HEK293 (cell line): Measurements from ENCODE around the gene CLEC16A.
"Not testable (repeated sequence)": the region's sequence is repeated elsewhere in the genome, so short reads cannot be mapped to it uniquely, and the experiment has no call there.

Experiments used
- CTCF ChIP-seq: fragments of 450-650 bp; formaldehyde crosslinking; IDR thresholded peaks from 2 replicates; pipeline ENCODE4 v1.5.1; 2016; ENCODE audit warnings: missing biosample characterization, missing genetic modification characterization
- KLF1 ChIP-seq: fragments of 450-650 bp; formaldehyde crosslinking; IDR thresholded peaks from 2 replicates; pipeline ENCODE4 v1.5.1; 2016; ENCODE audit warnings: missing biosample characterization, missing genetic modification characterization
- SP3 ChIP-seq: fragments of 450-650 bp; formaldehyde crosslinking; IDR thresholded peaks from 2 replicates; pipeline ENCODE4 v1.5.1; 2016; ENCODE audit warnings: missing biosample characterization, missing genetic modification characterization
- YY1 ChIP-seq: fragments of 450-650 bp; formaldehyde crosslinking; IDR thresholded peaks from 2 replicates; pipeline ENCODE4 v1.5.1; 2018; ENCODE audit warnings: missing biosample characterization, missing genetic modification characterization
- ZNF19 ChIP-seq: fragments of 450-650 bp; formaldehyde crosslinking; IDR thresholded peaks from 2 replicates; pipeline ENCODE4; 2016; ENCODE audit warnings: missing biosample characterization, missing genetic modification characterization, low read depth
- ZNF354C ChIP-seq: fragments of 450-650 bp; formaldehyde crosslinking; IDR thresholded peaks from 2 replicates; pipeline ENCODE4 v1.5.1; 2016; ENCODE audit warnings: missing biosample characterization, missing genetic modification characterization, low read depth, borderline replicate concordance
- ZNF768 ChIP-seq: fragments of 450-650 bp; formaldehyde crosslinking; IDR thresholded peaks from 2 replicates; pipeline ENCODE4 v1.5.1; 2018; ENCODE audit warnings: missing biosample characterization, mild to moderate bottlenecking, missing genetic modification characterization
- TF ChIP-seq, protein P1 (sequence below): fragments of 450-650 bp; formaldehyde crosslinking; IDR thresholded peaks from 2 replicates; pipeline ENCODE4 v1.5.1; 2016; ENCODE audit warnings: missing biosample characterization, missing genetic modification characterization
- TF ChIP-seq, protein P2 (sequence below): fragments of 450-650 bp; formaldehyde crosslinking; optimal IDR thresholded peaks from 2 replicates; pipeline ENCODE3; 2016; ENCODE audit warnings: missing biosample characterization, mild to moderate bottlenecking, missing genetic modification characterization
- TF ChIP-seq, protein P3 (sequence below): fragments of 450-650 bp; formaldehyde crosslinking; IDR thresholded peaks from 2 replicates; pipeline ENCODE4 v1.5.1; 2016; ENCODE audit warnings: missing biosample characterization, missing genetic modification characterization, borderline replicate concordance

DNA sequence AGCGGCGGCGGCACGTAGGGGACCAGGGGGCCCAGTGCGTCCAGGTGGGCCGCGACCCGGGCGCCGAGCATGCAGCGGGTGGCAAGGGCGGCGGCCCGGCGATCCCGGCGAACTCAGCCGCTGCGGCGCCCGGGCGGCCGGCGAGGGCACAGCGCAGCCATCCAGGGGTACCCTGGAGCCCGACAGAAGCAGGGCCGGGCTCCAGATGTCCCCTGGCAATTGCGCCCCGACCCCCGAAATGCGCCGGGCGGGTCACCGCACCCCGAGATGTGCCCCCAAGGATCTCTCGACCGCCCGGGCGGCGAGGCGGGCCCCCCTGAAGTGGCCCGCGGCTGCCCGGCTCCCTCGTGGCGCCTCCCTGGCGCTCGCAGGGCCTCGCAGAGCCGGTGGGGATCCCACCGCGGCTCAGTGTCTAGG, 2.4 kb upstream of the CLEC16A start:
- not testable (repeated sequence) for TF ChIP-seq CTCF, ZNF354C, SP3, ZNF19, ZNF768, KLF1, YY1 (tag by site-specific recombination)
- TF ChIP-seq, protein P1, sequence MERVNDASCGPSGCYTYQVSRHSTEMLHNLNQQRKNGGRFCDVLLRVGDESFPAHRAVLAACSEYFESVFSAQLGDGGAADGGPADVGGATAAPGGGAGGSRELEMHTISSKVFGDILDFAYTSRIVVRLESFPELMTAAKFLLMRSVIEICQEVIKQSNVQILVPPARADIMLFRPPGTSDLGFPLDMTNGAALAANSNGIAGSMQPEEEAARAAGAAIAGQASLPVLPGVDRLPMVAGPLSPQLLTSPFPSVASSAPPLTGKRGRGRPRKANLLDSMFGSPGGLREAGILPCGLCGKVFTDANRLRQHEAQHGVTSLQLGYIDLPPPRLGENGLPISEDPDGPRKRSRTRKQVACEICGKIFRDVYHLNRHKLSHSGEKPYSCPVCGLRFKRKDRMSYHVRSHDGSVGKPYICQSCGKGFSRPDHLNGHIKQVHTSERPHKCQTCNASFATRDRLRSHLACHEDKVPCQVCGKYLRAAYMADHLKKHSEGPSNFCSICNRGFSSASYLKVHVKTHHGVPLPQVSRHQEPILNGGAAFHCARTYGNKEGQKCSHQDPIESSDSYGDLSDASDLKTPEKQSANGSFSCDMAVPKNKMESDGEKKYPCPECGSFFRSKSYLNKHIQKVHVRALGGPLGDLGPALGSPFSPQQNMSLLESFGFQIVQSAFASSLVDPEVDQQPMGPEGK (tag by site-specific recombination) = not testable (repeated sequence)
- TF ChIP-seq, protein P2, sequence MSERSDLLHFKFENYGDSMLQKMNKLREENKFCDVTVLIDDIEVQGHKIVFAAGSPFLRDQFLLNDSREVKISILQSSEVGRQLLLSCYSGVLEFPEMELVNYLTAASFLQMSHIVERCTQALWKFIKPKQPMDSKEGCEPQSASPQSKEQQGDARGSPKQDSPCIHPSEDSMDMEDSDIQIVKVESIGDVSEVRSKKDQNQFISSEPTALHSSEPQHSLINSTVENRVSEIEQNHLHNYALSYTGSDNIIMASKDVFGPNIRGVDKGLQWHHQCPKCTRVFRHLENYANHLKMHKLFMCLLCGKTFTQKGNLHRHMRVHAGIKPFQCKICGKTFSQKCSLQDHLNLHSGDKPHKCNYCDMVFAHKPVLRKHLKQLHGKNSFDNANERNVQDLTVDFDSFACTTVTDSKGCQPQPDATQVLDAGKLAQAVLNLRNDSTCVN (tag by site-specific recombination) = not testable (repeated sequence)
- TF ChIP-seq, protein P3, sequence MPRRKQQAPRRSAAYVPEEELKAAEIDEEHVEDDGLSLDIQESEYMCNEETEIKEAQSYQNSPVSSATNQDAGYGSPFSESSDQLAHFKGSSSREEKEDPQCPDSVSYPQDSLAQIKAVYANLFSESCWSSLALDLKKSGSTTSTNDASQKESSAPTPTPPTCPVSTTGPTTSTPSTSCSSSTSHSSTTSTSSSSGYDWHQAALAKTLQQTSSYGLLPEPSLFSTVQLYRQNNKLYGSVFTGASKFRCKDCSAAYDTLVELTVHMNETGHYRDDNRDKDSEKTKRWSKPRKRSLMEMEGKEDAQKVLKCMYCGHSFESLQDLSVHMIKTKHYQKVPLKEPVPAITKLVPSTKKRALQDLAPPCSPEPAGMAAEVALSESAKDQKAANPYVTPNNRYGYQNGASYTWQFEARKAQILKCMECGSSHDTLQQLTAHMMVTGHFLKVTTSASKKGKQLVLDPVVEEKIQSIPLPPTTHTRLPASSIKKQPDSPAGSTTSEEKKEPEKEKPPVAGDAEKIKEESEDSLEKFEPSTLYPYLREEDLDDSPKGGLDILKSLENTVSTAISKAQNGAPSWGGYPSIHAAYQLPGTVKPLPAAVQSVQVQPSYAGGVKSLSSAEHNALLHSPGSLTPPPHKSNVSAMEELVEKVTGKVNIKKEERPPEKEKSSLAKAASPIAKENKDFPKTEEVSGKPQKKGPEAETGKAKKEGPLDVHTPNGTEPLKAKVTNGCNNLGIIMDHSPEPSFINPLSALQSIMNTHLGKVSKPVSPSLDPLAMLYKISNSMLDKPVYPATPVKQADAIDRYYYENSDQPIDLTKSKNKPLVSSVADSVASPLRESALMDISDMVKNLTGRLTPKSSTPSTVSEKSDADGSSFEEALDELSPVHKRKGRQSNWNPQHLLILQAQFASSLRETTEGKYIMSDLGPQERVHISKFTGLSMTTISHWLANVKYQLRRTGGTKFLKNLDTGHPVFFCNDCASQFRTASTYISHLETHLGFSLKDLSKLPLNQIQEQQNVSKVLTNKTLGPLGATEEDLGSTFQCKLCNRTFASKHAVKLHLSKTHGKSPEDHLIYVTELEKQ (tag by site-specific recombination) = not testable (repeated sequence)
